ENCODE results near the gene MDFI. TPM values are rescaled to one million over a fixed set of nuclear protein-coding genes. Genes with fewer than 3 reads are reported as not detected.

The MDFI gene
- total and polyA plus RNA-seq, 9 of the 15 experiments (the other 6 are each of a cell fraction or from before 2014, with no cell fraction given), result not detected

- WGBS (ENCODE audit: insufficient coverage, low coverage, missing lambda C conversion rate), result 80% methylated on average over 6 of the region's 6 CpGs
- H3K79me2 ChIP-seq (ENCODE audit: control insufficient read depth, insufficient read depth, low read length), result no peaks in the 10 kb centered on the region
- no peaks in the 10 kb centered on the region for H3K9me3 ChIP-seq (replicated peaks; ENCODE audit: control insufficient read depth, insufficient read depth, low read depth, low read length)
- H3K4me2 ChIP-seq (ENCODE audit: insufficient read depth, low read length), result no peak overlapping the region
- in situ Hi-C loops (cut with MboI) (loop anchor here (10.0 kb wide), 1 partner anchor 230 kb away; no protein-coding TSS in a partner anchor), intact Hi-C loops (cut with micrococcal nuclease) (no loop called here)
- CTCF ChIA-PET (ENCODE audit: low intra/inter-chr PET ratio), result no interaction called here
- no TSS peak for BruUV-seq (replicated peaks)
- H2AFZ ChIP-seq (ENCODE audit: low read depth, low read length), result no peak overlapping the region
- 0 out of 2 replicates have a peak, but pooled peaks cover 9% of the 10 kb centered on the region for H4K20me1 ChIP-seq (replicated peaks; ENCODE audit: control insufficient read depth, insufficient read depth, low read length)
- DNase-seq (ENCODE audit: extremely low read depth in 1 of 4, low spot score in 3 of 4), result no peak
- H3K36me3 ChIP-seq (ENCODE audit: control insufficient read depth, insufficient read depth, low read length), result peaks cover 14% of the 10 kb centered on the region; the same call in 2 of the 3 replicates
- no peak overlapping the region for H3K27ac ChIP-seq (ENCODE audit: extremely low read depth, low read depth, low read length)
- FAIRE-seq, result no peak
- H3K4me3 ChIP-seq, result no peak overlapping the region
- H3K9ac ChIP-seq (ENCODE audit: insufficient read depth in 1 of 2, low read depth in 2 of 2, low read length in 2 of 2), result 0 out of 4 replicates have a peak overlapping the region, but pooled peaks of 1 of the 2 experiments have one; percentile 62
- no peak for ATAC-seq
- H3K27me3 ChIP-seq (ENCODE audit: control insufficient read depth in 2 of 2, insufficient read depth in 2 of 2, low read length in 2 of 2), result no peaks in the 10 kb centered on the region
- peaks cover 0 to 13% of the 10 kb centered on the region in 2 experiments; a peak in 1 of 5 replicates for H3K4me1 ChIP-seq (replicated peaks in 1 of 2; ENCODE audit: control insufficient read depth in 2 of 2, insufficient read depth in 2 of 2, low read length in 2 of 2)
- TF ChIP-seq CAMTA2 (CRISPR knock-in tag; conservative IDR thresholded peaks at IDR 0.05) (no peak), MYC (IDR thresholded peaks at IDR 0.05; ENCODE audit: low read depth, low read length) (no peak), MYC (CRISPR knock-in tag; IDR thresholded peaks at IDR 0.05; ENCODE audit: borderline replicate concordance, low read depth) (no peak), ETS1 (conservative IDR thresholded peaks at IDR 0.05; ENCODE audit: control insufficient read depth, low read depth, low read length) (no peak), ZNF174 (CRISPR knock-in tag; IDR thresholded peaks at IDR 0.05) (no peak), ZNF584 (CRISPR knock-in tag; IDR thresholded peaks at IDR 0.05; ENCODE audit: low read depth) (no peak), POLR3A (IDR thresholded peaks at IDR 0.05; ENCODE audit: borderline replicate concordance, extremely low read depth, insufficient read depth, insufficient read length) (no peak), CSDE1 (IDR thresholded peaks at IDR 0.05) (no peak), NR3C1 (CRISPR knock-in tag; IDR thresholded peaks at IDR 0.05) (no peak), ZNF239 (CRISPR knock-in tag; IDR thresholded peaks at IDR 0.05) (no peak), PHF21A (IDR thresholded peaks at IDR 0.05; ENCODE audit: borderline replicate concordance, low read depth) (no peak)
- peaks cover 4% of the 10 kb centered on the region for H3K9me1 ChIP-seq (ENCODE audit: control insufficient read depth, insufficient read depth, low read length)
- POLR2A ChIA-PET, result interaction anchor here (0.7 to 1.5 kb wide), 4 partner anchors 10 to 182 kb away, joined by 3 to 5 read pairs (median 3); no protein-coding TSS in a partner anchor
Observed at GRCh38 chr6:41595166-41595565, 43.1 kb upstream of the MDFI start.
